Body of pancreas (tissue), 4 donors: Measurements from ENCODE around the gene RASIP1. TPM values are rescaled to one million over a fixed set of nuclear protein-coding genes. Genes with fewer than 3 reads are reported as not detected.
"Not testable (repeated sequence)": the region's sequence is repeated elsewhere in the genome, so short reads cannot be mapped to it uniquely, and the experiment has no call there.

ENCODE experiments used
- ATAC-seq: fragments of 150-250 bp; one replicate; pipeline ENCODE4 v1.9.1; 2016
- DNase-seq, 4 donors: peaks; one replicate each; pipeline ENCODE4 v3.0.0-alpha.2; 2019
- H3K27ac ChIP-seq, 4 donors: fragments of 200-600 bp; sonication (generic); 1 replicate in 3 of 4; 2 replicates in 1 of 4; pipeline versions ENCODE4 v1.5.1 to v1.6.1; 2016 to 2019; ENCODE audit warnings: mild to moderate bottlenecking in 1 of 4, mixed read lengths in 1 of 4, moderate library complexity in 1 of 4
- H3K27me3 ChIP-seq, 2 donors: fragments of 200-600 bp; sonication (generic); one replicate each; pipeline ENCODE4 v1.6.0; 2016; ENCODE audit warnings: mild to moderate bottlenecking in 1 of 2
- H3K36me3 ChIP-seq, 2 donors: fragments of 200-600 bp; sonication (generic); replicated peaks in 1 of 2; 2 replicates each; pipeline ENCODE4 v1.5.1; 2016; ENCODE audit warnings: low read depth in 2 of 2; ENCODE audit not compliant: insufficient read depth in 1 of 2
- H3K4me1 ChIP-seq: fragments of 200-600 bp; sonication (generic); one replicate; pipeline ENCODE4 v1.6.0; 2016
- H3K4me3 ChIP-seq, 2 donors: fragments of 200-600 bp; sonication (generic); 1 replicate in 1 of 2; 2 replicates in 1 of 2; pipeline ENCODE4 v1.5.1; 2016 to 2019
- H3K9me3 ChIP-seq, 3 donors: fragments of 200-600 bp; sonication (generic); 1 replicate in 2 of 3; 2 replicates in 1 of 3; pipeline ENCODE4 v1.5.1; 2016
- CTCF ChIP-seq, 7 experiments: fragments of 450-650 bp in 4 of 7; fragments of 200-600 bp in 3 of 7; sonication (generic) in 3 of 7; IDR thresholded peaks; one replicate each; pipeline ENCODE4 v1.5.1; 2016 to 2019; ENCODE audit warnings: antibody characterized with exemption in 7 of 7
- POLR2A ChIP-seq, 3 donors: fragments of 450-650 bp; IDR thresholded peaks; one replicate each; pipeline ENCODE4 v1.6.1; 2016; ENCODE audit warnings: antibody characterized with exemption in 3 of 3, mild to moderate bottlenecking in 2 of 3
- WGBS, 2 donors: methylation state at CpG; one replicate each; pipeline ENCODE4 v1.1.5; 2017; 5-methylcytosine and 5-hydroxymethylcytosine counted together
- intact Hi-C: fragments of 100-400 bp; cut with DNase I; formaldehyde crosslinking; loops from one replicate; pipeline ENCODE4 v1.15.1; 2023
- total RNA-seq, 2 donors: library from RNA; depleted of rRNA; stranded (reverse); fragments of >200 nt; gene quantifications; one replicate each; pipeline ENCODE4 v1.1.0, GENCODE V29; 2016

RASIP1 gene
- 10 to 100 TPM; 14.5 to 60.0 TPM for total RNA-seq

- WGBS, 2 donors, result 19 to 42% methylated on average over 13 to 25 of the region's 27 CpGs
- Histone ChIP-seq H3K4me1 (peaks cover 51% of the 10 kb centered on the region), H3K27ac (peak within 1 kb of the TSS; percentile 79 to 93 (median 88)), H3K4me3 (peak within 1 kb of the TSS; percentile 4 to 23), H3K9me3 (no peaks in the 10 kb centered on the region), H3K27me3 (no peaks in the 10 kb centered on the region), H3K36me3 (no peaks in the 10 kb centered on the region)
- intact Hi-C loops, result no loop called here
- DNase-seq (peak in 2 of 4 donors; percentile 41 to 42), ATAC-seq (no peak)
- TF ChIP-seq CTCF (IDR thresholded peaks at IDR 0.05) (no peak), POLR2A (IDR thresholded peaks at IDR 0.05) (peak; percentile 34 to 38 (median 36))
Observed at GRCh38 chr19:48740164-48740972, at the start of gene RASIP1. TSS of gene RASIP1 (minus strand) at chr19:48740610. CDS start at chr19:48740282, 328 bp downstream.

GRCh38 chr19:48787331-48787730 is 46.9 kb upstream of the RASIP1 start:
- H3K4me3 ChIP-seq, intact Hi-C loops, H3K9me3 ChIP-seq, H3K36me3 ChIP-seq, H3K27ac ChIP-seq, ATAC-seq, DNase-seq, H3K27me3 ChIP-seq: not testable (repeated sequence)
- WGBS, 2 donors, result 80 to 89% methylated on average over 9 of the region's 9 CpGs
- peaks cover 12% of the 10 kb centered on the region for H3K4me1 ChIP-seq

GRCh38 chr19:48786422-48786821 is 46.0 kb upstream of the RASIP1 start:
- ATAC-seq, intact Hi-C loops: not testable (repeated sequence)

GRCh38 chr19:48784527-48784926 is 44.1 kb upstream of the RASIP1 start:
- TF ChIP-seq POLR2A (IDR thresholded peaks at IDR 0.05) (no peak), CTCF (IDR thresholded peaks at IDR 0.05) (peak; percentile 45 to 87 (median 72))
- ATAC-seq (no peak), DNase-seq (peak in 2 of 4 donors; percentile 62 to 68)
- Histone ChIP-seq H3K36me3 (no peaks in the 10 kb centered on the region), H3K27ac (peak overlapping the region in 3 of 4 donors; percentile 42 to 66 (median 49)), H3K4me1 (peaks cover 38% of the 10 kb centered on the region), H3K4me3 (no peak overlapping the region), H3K27me3 (no peaks in the 10 kb centered on the region), H3K9me3 (no peaks in the 10 kb centered on the region)
- intact Hi-C loops, result no loop called here
- 29 to 38% methylated on average over 5 of the region's 5 CpGs for WGBS, 2 donors

More at GRCh38 chr19:48786422-48786821, 46.0 kb upstream of the RASIP1 start:
- H3K9me3 ChIP-seq, H3K4me3 ChIP-seq, H3K27ac ChIP-seq, H3K36me3 ChIP-seq, H3K27me3 ChIP-seq, DNase-seq: not testable (repeated sequence)
- WGBS, 2 donors, result 86 to 87% methylated on average over 7 of the region's 7 CpGs
- H3K4me1 ChIP-seq, result peaks cover 21% of the 10 kb centered on the region

- intact Hi-C loops, result no loop called here
- Histone ChIP-seq H3K4me1 (peaks cover 61% of the 10 kb centered on the region), H3K9me3 (no peaks in the 10 kb centered on the region), H3K27me3 (no peaks in the 10 kb centered on the region), H3K27ac (peak overlapping the region; percentile 82 to 92 (median 88)), H3K36me3 (no peaks in the 10 kb centered on the region), H3K4me3 (no peak overlapping the region)
- 25 to 28% methylated on average over 14 of the region's 14 CpGs for WGBS, 2 donors
- ATAC-seq (peak; percentile 39), DNase-seq (peak; percentile 65 to 88 (median 80))
- TF ChIP-seq POLR2A (IDR thresholded peaks at IDR 0.05) (peak in 2 of 3 donors; percentile 80 to 83), CTCF (IDR thresholded peaks at IDR 0.05) (no peak)
Observed at GRCh38 chr19:48780631-48781391, 40.4 kb upstream of the RASIP1 start.
